Forelimb muscle (tissue), 1 donor: Measurements from ENCODE around the gene KCNJ15. TPM values are rescaled to one million over a fixed set of nuclear protein-coding genes. Genes with fewer than 3 reads are reported as not detected.

Source experiments
- DNase-seq: peaks from one replicate; pipeline ENCODE4 v3.0.0-alpha.2; 2013; ENCODE audit warnings: low read depth
- polyA plus RNA-seq: library from polyadenylated mRNA; unstranded; fragments of 120-200 nt; gene quantifications from one replicate; pipeline ENCODE4 v1.2.1, GENCODE V29; 2013; ENCODE audit not compliant: insufficient read length

The KCNJ15 gene
- polyA plus RNA-seq, 1 donor, result 0.16 TPM

DNA sequence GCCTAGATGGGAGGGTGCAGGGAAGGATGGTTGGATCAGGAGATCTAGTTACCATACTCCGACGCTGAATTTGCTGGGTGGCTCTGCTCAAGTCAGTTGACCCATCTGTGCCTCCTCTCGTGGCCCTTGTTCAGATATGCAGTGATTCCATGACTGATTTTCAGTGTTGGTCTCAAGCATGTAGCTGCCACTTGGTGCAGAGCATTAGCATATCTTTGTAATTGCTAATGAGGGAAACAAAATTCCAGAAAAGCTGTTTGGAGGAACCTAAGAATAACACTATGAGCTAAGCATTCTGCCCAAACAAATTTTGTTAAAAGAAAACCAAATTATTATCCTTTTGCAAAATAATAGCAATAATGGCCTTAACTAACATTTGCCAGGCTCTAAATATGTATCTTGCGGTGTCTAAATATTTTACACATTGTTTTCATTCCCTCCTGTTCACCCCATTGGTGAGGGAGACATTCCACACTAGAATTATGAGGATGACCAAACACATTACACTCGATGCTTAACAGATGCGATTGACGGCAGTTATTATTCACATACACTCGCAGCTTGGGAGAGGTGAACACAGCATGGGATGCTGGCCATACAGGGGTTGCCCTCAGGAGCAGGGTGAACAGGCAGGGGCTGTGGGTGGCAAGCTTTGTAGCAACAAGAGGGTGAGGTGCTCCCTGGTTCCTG lies 69.1 kb downstream of the KCNJ15 start:
- no peak for DNase-seq

DNA sequence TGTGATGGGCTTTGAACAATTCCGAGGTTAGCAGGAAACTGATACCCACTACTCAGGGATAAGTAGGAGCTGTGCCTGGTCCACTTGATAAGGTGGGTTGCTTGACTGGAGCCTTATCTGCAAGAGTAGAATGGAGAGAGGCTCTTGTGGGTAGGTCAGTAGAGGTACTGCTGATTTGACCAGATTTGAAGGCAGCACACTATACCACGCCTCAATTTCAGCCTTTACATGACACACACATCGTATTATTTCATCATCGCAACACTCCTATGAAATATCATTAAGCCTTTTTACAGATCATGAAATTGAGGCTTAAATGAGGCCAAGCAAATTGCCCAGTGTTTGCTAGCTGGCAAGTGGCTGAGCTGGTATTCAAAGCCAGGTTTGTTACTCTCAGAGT lies 69.6 kb downstream of the KCNJ15 start:
- DNase-seq, result no peak

DNA sequence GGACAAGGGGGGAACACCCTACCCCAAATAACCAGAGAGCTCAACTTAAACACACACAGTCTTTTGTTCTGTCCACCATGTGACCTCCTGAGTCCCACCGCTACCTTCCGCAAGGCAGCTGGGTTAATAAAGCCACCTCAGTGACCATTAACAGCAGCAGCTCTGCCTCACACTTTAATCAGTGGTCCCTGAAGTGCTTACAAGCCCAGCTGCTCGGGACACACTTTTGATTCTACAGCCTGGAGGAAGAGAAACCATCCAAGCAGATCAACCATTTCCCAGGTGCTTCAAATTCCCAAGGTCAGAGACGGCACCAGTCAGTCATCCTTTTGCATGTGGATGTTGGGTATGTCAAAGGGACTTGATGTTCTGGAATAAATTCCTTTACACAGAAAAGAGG lies 70.1 kb downstream of the KCNJ15 start:
- DNase-seq, result no peak

DNA sequence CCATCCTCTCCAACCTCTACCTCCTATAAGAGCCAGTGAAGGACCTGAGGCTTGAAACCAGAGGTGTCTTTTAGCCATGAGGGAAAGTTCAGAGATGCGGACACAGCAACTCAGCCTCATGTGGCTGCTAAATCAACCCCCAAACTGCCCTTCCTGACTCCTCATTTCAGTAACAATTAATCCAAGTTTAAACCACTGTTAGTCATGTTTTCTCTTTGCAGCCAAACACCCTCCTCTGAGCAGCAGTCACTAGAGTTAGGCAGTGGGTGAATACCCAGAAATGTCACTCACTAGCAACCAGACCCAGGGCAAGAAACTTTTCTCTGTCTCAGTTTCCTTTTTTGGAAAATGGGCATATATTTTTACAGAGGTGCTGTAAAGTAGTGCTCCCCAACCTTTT lies 71.2 kb downstream of the KCNJ15 start:
- no peak for DNase-seq

DNA sequence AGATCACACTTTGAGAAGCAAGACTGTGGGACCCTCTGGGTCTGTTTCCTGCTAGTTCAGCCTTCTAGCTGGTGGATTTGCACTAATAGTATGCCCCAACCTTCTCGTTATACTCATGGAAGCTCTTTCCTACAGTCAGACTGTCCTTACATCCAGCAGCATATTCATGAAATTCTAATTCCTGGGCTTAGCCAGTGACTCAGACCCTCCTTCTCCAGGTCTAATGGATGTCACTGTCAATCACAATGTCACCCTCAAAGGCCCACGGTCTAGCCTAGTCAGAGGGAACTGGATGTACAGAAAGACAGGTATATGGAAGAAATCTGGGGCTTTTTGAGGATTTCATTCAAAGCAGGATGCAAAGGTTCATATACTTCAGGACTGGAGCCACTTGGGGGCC lies 72.4 kb downstream of the KCNJ15 start:
- DNase-seq, result no peak

DNA sequence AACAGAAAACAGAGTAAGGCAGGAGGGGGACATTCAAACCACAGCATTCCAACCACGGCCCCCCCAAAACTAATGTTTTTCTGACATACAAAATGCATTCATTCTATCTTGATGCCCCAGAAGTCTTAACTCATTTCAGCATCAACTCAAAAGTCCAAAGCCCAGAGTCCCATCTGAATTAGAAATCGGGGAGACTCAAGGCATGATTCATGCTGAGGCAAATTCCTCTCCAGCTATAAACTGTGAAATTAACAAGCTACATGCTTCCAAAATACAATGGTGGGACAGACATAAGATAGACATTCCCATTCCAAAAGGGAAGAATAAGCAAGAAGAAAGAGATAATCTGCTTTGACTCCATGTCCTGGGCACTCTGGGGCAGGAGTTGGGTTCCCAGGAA lies 73.9 kb downstream of the KCNJ15 start:
- DNase-seq, result no peak

DNA sequence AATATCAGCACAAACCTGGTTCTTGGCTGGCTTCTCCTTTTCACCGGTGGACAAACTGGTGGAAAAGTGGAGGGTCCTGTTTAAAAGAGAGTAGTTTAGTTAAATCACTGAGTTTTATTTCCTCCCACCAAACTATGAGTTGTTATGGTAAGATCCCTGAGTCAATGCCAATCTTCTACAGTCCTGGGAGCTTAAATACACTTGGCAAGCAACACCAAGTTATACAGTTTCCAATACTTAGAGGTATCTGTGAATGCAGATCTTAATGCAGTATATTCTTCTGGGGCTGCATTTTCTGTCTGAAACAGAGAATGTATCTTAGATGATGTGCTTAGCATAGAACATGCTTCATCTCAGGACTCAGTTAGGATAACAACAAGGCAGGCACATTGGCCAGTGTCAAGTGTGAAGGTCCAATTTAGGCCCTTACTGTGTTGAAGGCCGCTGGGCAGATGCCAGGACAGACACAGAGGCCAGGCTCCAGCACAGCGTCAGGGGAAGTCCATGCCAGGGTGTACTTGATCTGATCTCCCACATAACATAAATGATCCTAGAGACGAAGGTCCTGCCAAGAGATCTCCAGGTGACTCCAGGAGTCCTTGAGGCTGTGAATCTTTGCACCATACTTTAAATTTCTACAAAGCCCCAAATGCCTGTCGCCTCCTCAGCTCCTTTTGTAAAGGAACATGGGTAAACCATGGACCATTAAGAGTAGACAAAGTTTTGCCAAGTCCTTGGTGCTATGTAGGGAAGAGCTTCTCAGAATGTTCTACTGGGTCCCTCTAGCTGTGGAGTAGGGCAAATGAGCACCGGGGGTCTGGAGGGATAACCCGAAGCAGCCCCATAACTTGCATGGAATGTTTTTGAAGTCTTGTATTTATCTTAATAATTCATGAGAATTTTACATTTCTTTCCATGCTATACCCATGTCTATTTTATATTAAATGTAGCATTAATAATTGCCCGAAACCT lies 76.8 kb downstream of the KCNJ15 start:
- DNase-seq, result no peak

DNA sequence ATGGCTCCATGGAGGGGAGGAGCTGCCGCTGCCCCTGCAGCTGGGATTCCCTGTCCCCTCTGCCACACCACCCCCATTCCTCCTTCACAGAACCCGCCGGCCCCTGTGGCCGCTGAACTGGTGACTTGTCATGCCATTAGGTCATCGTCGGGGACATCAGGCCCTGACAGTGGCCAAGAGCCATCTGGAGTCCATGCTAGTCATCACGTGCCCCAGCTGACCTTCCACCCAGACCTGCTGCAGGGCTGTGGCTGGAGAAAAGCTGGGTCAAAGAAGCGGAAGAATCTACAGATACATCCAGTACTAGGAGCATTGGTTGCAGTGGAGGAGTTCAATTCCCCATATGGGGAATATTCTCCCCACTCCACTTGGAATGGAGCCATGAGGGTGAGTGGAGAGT lies 78.1 kb downstream of the KCNJ15 start:
- no peak for DNase-seq

DNA sequence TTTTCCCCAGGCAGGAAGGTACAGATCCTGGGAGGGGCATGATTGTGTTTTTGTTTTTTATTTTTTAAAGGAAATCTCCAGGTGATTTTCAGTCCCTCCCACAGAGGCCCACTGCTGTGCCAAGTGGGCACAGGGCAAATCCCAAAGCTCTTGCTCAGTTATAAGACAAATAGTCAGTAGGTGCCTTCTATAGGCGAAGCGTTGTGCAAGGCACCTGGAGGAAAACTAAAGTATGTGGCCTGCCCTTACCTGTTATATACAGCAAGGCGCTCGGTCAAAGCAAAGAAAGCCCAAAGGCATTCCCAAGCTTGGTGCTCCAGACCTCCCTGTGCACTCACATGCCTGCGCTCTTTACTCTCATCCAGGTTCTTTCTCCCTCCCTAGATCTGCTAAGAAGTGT lies 81.0 kb downstream of the KCNJ15 start:
- no peak for DNase-seq

DNA sequence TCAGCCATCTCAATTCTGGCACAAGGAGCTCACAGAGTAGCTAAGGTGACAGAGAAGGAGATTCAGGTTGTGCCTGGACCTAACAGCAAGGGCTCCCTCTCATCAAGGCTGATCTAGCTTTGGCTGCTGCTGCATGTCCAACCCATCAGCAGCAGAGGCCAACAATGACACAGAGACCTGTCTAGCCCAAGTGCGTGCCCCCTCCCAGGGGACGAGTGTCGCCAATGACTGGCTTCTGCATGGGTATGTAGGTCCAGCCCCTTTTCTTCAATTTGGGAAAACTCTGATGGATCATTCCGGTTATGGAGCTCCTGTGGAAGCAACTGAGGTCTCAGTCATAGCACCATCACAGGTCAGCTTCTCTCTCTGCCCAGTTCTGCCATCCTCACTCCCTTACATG lies 83.3 kb downstream of the KCNJ15 start:
- no peak for DNase-seq

DNA sequence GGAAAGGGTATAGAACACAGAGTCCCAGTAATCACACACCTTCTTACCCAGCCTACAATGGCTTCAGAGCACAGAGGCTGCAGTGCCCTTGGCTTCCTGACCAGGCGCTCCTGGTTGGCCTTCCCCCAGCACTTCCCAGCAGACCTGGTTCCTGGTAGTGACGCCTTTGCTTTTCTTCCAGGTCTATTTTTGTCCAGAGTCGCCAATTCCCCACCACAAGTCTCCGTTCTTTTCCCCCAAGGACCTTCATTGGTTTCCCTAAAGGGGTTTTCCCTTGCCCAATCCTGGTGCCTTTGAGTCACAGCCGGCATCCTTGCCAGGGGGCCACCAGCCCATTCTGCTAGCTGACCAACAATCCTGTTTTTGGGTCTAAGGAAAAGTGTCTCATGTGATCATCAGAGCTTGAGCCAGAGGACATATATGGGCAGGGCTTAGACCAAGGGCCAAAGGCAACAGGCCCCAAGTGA lies 84.8 kb downstream of the KCNJ15 start:
- DNase-seq, result no peak

DNA sequence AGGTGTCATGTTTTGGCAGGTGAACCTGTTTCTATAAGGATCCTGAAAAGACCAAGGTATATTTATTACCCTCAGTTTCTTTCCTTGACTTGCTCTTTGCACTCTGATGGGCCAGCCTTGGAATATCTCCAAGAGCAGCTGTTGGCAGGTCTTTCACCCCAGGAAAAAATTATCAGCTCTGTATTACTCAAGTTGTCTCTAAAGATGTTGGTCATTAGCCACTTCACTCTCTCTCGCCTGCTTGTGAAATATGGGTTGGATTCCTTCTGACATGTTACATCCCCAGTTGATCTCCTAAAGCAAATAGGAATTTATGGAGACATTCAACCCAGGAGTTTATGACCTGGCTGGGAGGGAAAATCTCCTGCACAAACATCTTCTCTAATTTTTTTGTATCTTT lies 85.9 kb downstream of the KCNJ15 start:
- no peak for DNase-seq

DNA sequence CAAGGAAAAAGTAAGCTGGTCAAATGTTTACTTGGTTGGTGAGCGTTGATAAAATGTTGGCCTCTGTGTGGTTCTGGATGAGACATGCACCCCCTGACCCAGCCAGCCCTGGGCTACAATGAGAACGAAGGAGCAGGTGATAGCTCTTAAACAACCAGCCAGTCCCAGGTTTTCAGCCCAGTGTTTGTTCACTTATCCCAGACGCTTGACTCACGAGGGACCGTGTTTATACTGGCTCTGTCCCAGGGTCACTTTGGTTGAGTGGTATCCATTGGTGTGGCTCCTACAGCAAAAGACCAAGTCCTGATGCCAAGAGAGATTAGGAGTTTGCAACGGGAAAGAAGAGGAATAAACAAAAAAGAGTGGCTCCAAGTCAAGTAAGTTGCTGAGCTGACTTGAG lies 86.9 kb downstream of the KCNJ15 start:
- no peak for DNase-seq

DNA sequence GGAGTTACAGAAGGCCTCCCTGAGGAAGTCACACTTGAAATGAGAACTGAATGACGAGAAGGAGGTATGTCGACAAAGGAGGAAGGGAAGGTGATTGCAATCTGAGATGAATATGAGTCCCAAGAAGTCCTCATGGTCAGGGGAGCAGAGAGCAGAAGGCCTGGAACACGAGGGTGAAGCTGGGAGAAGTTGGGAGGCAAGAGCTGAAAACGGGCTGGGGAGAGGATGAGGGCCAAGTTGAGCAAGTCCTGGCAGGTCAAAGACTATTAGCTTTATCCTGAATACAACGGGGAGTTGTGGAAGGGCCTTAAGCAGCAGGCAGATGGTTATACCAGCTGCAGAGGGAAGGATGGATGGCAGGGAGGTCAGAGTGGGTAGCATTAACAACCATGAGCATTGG lies 89.5 kb downstream of the KCNJ15 start:
- DNase-seq, result no peak

DNA sequence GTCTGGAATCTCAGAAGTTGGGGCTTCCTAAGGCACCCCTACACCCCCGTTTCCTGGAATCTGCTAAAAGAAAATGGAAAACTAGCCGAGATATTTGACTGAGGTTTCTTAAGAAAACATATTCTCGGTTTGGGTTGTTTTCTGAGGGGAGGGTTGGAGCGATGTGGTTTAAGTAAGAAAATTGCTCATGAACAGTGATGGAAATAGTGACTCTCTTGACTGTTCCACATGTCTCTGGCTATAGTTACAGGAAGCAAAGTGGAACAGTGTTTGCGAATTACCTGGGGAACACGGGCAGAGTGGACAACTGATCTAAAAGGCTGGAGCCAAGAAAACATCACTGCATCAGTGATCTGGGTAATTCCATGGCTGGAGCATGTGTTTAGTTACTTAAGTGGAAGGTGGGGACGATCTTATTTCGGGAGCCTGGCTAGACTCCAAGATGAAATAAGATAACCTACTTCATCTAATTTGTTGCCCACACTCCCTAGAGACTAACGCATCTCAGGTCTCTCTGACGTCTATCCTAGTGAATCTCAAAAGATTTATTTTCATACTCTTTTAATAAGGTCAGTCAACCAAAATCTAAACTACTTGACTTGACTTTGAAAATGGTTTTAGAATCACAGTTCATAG lies 92.4 kb downstream of the KCNJ15 start:
- DNase-seq, result peak; percentile 13

DNA sequence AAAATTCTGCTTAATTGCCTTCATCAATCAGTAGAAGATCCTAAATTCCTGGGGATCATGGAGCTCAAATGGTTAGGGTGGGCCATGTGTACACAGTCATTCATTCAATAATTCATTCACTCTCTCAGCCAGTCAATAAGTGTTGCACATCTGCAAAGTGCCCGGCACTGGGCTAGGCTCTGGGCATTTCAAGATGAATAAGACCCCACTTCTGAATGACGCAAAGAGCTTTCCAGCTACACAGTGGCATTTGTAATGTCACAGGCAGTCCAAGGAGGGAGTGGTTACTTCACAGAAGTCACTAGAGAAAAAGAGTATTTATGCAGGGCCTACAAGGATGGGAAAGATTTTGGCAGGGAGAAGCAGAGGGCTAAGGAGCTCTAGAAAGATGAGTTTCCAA lies 93.2 kb downstream of the KCNJ15 start:
- no peak for DNase-seq

DNA sequence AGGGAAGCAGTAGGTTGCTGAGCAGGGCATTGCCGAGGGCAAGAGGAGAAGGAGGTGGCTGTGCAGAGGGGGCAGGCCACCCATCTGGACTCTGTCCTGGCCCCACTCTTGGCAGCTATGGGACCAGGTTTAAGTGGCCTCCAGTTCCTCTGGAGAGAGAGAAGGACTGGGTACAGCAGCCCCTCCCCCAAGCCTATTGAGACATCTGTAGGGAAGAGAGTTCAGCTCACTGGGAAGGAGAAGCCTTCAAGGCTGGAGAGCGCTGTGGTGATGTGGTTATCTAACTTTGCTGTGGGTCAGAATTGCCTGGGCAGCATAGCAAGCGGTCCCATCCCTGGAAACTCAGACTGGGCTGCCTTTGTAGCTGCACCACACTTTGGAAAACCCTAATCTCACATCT lies 93.9 kb downstream of the KCNJ15 start:
- DNase-seq, result no peak

DNA sequence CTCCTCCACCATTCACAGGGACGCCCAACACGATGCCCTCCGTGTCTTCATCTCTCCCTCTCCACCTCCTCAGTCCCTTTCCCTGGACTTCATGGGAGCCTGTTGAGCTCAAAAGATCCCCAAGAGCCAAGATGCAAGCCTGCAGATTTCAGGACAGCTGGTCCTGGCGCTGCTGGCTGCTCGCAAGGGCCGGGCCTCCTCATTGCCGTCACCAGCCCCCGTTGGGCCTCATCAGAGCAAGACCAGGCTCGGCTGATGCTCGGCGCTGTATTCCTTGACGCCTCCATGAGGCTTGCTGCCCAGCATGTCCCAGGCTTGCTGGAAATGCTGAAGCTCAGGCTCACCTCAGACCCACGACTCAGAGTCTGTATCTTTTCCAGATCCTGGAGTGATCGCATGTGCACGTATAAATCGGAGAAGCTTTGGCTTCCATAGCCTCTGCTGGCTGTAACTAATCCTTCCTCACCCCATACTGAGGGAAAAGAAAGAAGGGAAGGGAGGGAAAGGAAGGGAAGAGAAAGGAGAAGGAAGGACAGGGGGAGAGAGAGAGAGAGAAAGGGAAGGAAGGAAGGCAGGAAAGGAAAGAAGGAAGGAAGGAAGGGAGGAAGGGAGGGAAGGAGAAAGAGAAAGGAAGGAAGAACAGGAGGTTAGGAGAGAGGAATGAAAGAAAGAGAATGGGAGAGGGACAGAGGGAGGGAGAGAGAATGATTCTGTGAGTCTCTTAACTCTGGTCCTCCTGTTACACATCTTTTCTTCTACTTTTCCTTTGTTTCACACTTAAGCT lies 94.6 kb downstream of the KCNJ15 start:
- no peak for DNase-seq

DNA sequence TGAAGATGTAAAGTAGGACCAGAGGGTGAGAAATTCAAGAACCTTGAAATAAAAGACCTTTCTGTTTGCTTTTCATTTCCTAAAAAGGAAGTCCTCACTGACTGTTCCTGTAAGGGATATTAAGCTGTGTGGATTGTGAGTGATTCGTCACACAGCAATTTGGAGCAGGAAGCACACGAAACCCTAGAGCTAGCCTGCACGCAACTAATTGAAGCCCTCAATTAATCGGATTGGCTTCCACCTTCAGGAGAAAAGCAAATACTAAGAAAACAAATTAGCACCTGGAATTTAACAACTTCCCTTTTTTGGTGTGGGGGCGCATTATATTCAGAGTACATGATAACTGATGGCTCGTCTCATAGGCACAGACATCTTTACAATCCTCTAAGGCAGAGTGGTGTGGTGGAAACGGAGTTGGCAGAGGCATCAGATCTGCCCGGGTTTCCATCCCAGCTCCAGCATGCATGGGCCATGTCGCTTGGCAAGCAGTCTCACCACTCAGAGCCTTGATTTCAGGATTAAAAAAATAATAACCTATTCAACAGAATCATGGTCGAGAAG lies 95.2 kb downstream of the KCNJ15 start:
- DNase-seq, result no peak

DNA sequence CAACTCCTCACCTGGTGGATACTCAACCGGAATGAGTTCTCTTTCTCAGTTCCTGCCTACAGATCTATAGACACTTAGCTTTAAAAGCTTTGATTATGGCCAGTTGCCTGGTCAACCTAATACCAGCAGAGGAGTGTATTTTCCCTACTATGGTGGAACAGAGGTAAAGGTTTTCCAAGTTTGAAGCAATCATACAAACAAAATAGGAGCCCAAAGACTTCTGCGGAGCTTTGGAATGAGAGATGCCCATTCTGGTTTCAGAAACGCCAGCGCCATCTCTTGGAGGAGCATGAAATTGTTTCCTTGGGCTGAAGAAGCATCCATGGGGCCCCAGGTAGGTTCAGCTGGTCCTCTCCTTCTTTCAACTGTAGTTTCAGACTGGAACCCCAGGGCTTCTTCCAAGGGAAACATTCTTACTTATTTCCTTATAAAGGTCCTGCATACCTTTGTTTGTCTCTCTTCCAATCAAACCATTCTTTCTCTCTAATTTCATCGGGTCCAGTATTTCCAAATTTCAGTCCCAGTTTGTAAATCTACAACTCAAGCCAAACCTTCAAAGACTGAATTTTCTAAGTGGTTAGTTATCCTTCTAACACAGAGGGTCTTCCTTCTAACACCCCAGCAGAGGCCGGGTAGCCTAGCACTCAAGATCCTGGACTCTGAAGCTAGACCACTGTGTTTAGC lies 95.9 kb downstream of the KCNJ15 start:
- peak; percentile 16 for DNase-seq

DNA sequence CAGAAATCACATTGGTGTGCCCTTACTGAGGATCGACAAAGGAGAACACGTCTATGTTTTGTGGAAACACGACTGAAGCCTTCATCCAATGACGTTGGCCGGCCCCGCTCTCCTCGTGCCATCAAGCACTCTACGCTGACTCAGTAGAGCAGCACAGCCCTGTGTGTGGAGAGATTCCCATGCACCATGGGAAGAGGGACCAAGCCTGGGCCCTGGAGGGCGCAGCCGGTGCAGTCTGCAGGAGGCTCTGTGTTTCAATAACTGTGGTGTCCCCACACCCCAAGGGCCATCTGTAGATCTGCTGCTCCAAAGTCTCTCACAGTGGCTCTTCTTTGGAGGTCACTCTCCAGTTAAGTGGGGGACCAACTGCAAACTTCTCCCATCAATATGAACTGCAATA lies 97.4 kb downstream of the KCNJ15 start:
- DNase-seq, result no peak
